ENCODE measurements around the gene ACOX3.

DNA sequence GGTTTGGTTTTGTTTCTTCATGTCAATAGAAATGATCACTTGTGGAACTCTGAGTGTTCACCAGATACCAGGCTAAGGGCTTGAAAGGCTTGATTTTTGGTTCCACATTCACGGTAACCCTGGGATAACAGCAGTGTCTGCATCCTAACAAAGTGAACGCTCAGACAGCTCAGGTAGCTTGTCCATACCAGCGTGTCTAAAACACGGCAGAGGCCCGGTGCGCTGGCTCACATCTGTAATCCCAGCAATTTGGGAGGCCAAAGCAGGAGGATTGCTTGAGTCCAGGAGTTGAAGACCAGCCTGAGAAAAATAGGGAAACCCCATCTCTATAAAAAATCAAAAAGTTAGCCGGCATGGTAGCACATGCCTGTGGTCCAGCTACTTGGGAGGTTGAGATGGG, 122.0 kb downstream of the ACOX3 start:
- TF ChIP-seq, protein P1, sequence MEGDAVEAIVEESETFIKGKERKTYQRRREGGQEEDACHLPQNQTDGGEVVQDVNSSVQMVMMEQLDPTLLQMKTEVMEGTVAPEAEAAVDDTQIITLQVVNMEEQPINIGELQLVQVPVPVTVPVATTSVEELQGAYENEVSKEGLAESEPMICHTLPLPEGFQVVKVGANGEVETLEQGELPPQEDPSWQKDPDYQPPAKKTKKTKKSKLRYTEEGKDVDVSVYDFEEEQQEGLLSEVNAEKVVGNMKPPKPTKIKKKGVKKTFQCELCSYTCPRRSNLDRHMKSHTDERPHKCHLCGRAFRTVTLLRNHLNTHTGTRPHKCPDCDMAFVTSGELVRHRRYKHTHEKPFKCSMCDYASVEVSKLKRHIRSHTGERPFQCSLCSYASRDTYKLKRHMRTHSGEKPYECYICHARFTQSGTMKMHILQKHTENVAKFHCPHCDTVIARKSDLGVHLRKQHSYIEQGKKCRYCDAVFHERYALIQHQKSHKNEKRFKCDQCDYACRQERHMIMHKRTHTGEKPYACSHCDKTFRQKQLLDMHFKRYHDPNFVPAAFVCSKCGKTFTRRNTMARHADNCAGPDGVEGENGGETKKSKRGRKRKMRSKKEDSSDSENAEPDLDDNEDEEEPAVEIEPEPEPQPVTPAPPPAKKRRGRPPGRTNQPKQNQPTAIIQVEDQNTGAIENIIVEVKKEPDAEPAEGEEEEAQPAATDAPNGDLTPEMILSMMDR (conservative IDR thresholded peaks at IDR 0.05) = no peak
- TF ChIP-seq ZFX (IDR thresholded peaks at IDR 0.05) = no peak
